Measurements from ENCODE around the gene FBXW12. TPM values are rescaled to one million over a fixed set of nuclear protein-coding genes. Genes with fewer than 3 reads are reported as not detected.

The FBXW12 gene
- total RNA-seq, 1 donor from 2014 or later: not detected

DNA sequence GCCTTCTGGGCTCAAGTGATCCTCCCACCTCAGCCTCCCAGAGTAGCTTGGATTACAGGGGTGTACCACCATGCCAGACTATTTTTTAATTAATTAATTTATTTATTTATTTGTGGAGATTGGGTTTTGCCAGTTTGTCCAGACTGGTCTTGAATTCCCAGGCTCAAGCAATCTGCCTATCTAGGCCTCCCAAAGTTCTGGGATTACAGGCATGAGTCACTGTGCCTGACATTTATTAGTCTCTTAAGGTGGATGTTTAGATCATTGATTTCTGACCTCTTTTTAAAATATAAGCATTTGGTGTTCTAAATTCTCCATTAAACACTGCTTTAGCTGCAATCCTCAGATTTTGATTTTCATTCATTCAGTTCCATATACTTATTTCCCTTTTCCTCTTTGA is 15.6 kb downstream of the FBXW12 start:
- no peak for DNase-seq (ENCODE audit: extremely low spot score in 2 of 2)
- Histone ChIP-seq H3K4me1 (no peaks in the 10 kb centered on the region), H3K27ac (no peak overlapping the region), H3K4me3 (no peak overlapping the region), H3K27me3 (no peaks in the 10 kb centered on the region), H3K9me3 (no peaks in the 10 kb centered on the region), H3K36me3 (no peaks in the 10 kb centered on the region)
- intact Hi-C loops (cut with DNase I): no loop called here
- TF ChIP-seq, protein P1, sequence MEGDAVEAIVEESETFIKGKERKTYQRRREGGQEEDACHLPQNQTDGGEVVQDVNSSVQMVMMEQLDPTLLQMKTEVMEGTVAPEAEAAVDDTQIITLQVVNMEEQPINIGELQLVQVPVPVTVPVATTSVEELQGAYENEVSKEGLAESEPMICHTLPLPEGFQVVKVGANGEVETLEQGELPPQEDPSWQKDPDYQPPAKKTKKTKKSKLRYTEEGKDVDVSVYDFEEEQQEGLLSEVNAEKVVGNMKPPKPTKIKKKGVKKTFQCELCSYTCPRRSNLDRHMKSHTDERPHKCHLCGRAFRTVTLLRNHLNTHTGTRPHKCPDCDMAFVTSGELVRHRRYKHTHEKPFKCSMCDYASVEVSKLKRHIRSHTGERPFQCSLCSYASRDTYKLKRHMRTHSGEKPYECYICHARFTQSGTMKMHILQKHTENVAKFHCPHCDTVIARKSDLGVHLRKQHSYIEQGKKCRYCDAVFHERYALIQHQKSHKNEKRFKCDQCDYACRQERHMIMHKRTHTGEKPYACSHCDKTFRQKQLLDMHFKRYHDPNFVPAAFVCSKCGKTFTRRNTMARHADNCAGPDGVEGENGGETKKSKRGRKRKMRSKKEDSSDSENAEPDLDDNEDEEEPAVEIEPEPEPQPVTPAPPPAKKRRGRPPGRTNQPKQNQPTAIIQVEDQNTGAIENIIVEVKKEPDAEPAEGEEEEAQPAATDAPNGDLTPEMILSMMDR (IDR thresholded peaks at IDR 0.05): no peak
- no peak for TF ChIP-seq POLR2AphosphoS5 (IDR thresholded peaks at IDR 0.05; ENCODE audit: insufficient read depth in 1 of 2, low read depth in 1 of 2)
- TF ChIP-seq POLR2A (IDR thresholded peaks at IDR 0.05): no peak

- Histone ChIP-seq H3K36me3 (no peaks in the 10 kb centered on the region), H3K4me3 (no peak overlapping the region), H3K27ac (no peak overlapping the region), H3K27me3 (no peaks in the 10 kb centered on the region), H3K9me3 (no peaks in the 10 kb centered on the region), H3K4me1 (no peaks in the 10 kb centered on the region)
- intact Hi-C loops (cut with DNase I): no loop called here
- TF ChIP-seq, protein P1 (IDR thresholded peaks at IDR 0.05): no peak
- no peak for TF ChIP-seq POLR2AphosphoS5 (IDR thresholded peaks at IDR 0.05; ENCODE audit: insufficient read depth in 1 of 2, low read depth in 1 of 2)
- TF ChIP-seq POLR2A (IDR thresholded peaks at IDR 0.05): no peak
- DNase-seq (ENCODE audit: extremely low spot score in 2 of 2): no peak
Observed at GRCh38 chr3:48388966-48389365, 16.9 kb downstream of the FBXW12 start.

DNA sequence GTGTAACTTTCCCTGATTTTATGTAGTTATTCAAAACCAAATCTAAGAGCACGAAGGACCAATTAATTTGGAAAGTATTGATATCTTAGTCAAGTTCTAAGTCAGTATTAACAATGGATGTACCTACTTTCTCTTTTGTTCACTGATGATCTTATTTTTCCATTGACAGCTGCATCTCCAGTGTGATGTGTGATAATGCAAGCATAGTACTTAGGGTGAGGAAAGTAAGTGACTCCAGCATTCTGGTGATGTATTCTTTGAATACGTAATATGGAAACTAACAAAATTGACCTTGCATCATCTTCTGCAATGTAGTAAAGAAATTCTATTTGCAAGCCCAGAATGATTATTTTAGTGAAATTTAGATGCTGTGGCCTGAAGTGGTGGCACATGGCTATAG is 22.4 kb downstream of the FBXW12 start:
- Histone ChIP-seq H3K4me1 (no peaks in the 10 kb centered on the region), H3K27me3 (no peaks in the 10 kb centered on the region), H3K4me3 (no peak overlapping the region), H3K36me3 (no peaks in the 10 kb centered on the region), H3K27ac (no peak overlapping the region), H3K9me3 (no peaks in the 10 kb centered on the region)
- intact Hi-C loops (cut with DNase I): no loop called here
- no peak for DNase-seq (ENCODE audit: extremely low spot score in 2 of 2)
- TF ChIP-seq POLR2AphosphoS5 (IDR thresholded peaks at IDR 0.05; ENCODE audit: insufficient read depth in 1 of 2, low read depth in 1 of 2): no peak
- TF ChIP-seq, protein P1 (IDR thresholded peaks at IDR 0.05): no peak
- TF ChIP-seq POLR2A (IDR thresholded peaks at IDR 0.05): no peak

DNA sequence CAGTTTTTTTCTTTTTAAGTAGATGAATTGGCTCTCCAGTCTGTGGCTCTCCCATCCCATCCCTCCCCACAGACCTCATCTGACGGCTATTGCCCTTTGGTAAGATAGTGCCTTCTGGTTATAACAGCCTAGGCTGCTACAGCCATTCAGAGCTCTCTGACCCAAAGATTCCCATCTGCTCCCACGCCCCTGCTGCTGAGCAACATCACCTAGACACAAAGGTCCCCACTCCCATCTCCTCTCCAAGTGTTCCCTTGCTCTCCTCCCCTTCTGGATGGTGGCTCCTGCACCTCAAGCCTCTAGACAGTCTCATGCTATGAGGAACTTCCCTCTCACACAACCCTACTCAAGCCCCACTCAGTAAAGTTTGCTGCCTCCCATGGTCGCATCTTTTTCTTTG is 23.7 kb downstream of the FBXW12 start:
- intact Hi-C loops (cut with DNase I): no loop called here
- Histone ChIP-seq H3K27me3 (no peaks in the 10 kb centered on the region), H3K27ac (no peak overlapping the region), H3K36me3 (no peaks in the 10 kb centered on the region), H3K4me1 (no peaks in the 10 kb centered on the region), H3K4me3 (no peak overlapping the region), H3K9me3 (no peaks in the 10 kb centered on the region)
- TF ChIP-seq, protein P1 (IDR thresholded peaks at IDR 0.05): no peak
- TF ChIP-seq POLR2AphosphoS5 (IDR thresholded peaks at IDR 0.05; ENCODE audit: insufficient read depth in 1 of 2, low read depth in 1 of 2): no peak
- TF ChIP-seq POLR2A (IDR thresholded peaks at IDR 0.05): no peak
- no peak for DNase-seq (ENCODE audit: extremely low spot score in 2 of 2)

GRCh38 chr3:48397767-48398681 is 26.0 kb downstream of the FBXW12 start:
- TF ChIP-seq, protein P1 (IDR thresholded peaks at IDR 0.05): no peak
- DNase-seq (ENCODE audit: extremely low spot score in 2 of 2): no peak
- Histone ChIP-seq H3K4me3 (no peak overlapping the region), H3K27me3 (no peaks in the 10 kb centered on the region), H3K36me3 (no peaks in the 10 kb centered on the region), H3K9me3 (no peaks in the 10 kb centered on the region), H3K27ac (no peak overlapping the region), H3K4me1 (peaks cover 12% of the 10 kb centered on the region)
- intact Hi-C loops (cut with DNase I): no loop called here
